ENCODE measurements around the gene ANO2.
"Not testable (repeated sequence)": the region's sequence is repeated elsewhere in the genome, so short reads cannot be mapped to it uniquely, and the experiment has no call there.

The ANO2 gene

DNA sequence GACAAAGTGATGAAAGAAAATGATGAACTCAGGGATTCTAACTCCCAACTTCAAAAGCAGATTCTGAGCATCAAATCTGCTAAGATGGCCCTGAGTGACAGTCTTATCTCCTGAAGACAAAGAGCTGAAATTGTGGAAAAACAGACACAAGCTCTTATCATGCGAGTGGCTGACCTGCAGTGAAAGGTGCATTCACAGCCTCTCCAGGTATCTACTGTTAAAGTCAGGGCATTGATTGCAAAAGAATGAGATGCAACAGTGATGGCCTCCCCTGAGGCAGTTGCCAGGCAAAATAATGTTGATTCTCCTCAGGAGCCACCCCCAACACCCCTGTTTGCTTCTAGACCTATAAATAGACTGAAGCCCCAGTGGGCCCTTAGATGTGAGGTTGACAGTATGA, 126.2 kb downstream of the ANO2 start:
- DNase-seq (ENCODE audit: low read depth in 2 of 2) = not testable (repeated sequence)

DNA sequence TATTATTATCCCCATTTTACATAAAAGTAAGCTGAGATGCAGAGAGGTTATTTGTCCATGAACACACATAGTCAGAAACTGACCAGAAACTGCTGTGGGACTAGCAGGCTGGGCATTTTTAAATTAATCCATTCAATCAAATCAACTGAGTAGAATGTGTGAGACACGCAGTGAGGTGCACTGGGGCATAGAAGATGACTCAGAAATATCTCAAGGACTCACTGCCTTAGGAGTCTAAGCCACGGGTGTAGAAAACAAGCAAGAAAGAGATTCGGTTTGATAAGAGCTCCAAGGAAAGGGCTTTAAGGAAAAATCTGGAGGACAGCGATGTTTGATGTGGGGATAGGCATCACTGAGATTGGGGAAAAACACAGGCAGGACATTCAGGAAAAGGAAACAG, 127.8 kb downstream of the ANO2 start:
- no peak for DNase-seq (ENCODE audit: low read depth in 2 of 2)

DNA sequence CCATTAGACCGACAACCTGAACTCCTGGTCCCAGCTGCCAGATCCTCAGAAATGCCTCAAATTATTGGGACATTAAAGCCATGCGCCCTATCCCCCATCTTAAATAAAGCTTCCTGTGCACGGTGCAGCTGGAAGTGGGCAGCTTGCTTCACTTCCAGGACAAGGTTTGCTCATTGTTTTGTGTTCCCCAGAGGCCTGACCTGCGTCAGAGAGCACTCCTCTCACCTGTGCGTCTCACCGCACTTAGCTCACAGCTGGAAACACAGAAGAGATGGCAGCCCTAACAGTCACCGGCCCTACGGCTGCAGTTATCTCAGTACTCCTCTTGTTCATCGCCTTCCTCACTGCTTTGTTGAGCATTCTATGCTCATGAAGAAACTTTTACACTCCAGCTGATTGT, 135.5 kb downstream of the ANO2 start:
- no peak for DNase-seq (ENCODE audit: low read depth in 2 of 2)

DNA sequence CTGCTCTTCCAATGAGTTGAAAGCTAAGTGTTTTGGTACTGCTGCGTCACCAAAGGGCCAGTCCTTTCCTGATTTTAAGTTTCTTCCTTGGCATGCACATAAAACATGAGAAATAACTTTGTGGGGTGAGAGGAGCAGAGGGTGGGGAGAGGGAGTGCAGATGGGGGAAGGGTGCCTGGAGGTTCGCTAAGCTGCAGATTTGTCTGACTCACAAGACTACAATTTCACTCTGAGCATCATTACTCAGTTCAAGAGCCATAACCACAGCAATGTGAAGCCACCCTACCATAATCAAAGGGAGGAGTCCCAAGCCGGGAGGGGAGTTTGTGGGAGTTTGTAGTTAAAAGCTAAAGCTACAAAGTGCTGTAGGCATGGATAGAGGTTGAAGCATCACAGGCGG, 136.1 kb downstream of the ANO2 start:
- no peak for DNase-seq (ENCODE audit: low read depth in 2 of 2)

DNA sequence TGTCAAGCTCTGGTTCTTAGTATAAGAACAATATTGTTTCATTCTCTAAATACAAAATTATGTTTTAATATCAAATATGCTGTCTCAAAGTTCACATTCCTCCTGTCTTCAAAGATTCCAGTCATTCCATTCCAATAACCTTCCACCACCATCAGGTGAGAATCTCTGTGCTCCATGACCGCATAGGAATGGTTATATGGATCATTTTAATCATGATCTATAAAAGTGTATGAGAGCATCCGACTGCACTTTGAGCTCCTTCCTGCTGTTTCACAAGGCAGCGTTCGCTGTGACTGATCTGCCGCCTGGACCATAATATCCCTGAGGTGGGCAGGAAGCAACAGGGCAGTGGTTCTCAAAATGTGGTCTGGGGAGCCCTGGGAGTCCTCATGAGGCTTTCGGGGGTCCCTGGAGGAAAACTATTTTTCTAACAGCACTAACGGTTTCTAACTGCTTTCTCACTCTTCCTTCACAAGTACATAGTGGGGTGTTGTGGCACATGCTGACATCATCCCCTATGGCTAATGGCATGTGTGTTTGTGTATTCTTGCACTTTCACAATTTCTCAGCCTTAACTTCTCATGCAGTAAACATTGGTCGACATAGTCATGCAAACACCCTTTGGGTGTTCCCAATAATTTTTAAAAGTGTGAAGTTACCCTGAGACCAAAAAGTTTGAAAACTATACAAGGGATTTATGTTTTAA, 137.4 kb downstream of the ANO2 start:
- DNase-seq (ENCODE audit: low read depth in 2 of 2) = no peak

DNA sequence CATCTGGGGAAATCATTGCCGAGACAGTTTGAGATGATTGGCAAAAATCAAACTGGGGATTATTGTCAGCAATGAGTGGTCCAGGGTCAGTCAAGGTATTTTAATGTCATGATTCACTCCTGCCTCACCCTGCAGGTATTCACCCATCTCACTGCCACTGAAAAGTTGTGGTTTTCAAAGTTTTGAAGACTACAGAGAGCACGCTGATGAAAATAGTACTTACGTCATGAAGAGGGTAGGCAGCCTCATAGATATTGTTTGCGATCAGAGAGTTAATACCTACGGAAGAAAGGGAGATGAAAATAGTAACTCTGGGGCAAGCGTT, 138.0 kb downstream of the ANO2 start:
- DNase-seq (ENCODE audit: low read depth in 2 of 2) = no peak

DNA sequence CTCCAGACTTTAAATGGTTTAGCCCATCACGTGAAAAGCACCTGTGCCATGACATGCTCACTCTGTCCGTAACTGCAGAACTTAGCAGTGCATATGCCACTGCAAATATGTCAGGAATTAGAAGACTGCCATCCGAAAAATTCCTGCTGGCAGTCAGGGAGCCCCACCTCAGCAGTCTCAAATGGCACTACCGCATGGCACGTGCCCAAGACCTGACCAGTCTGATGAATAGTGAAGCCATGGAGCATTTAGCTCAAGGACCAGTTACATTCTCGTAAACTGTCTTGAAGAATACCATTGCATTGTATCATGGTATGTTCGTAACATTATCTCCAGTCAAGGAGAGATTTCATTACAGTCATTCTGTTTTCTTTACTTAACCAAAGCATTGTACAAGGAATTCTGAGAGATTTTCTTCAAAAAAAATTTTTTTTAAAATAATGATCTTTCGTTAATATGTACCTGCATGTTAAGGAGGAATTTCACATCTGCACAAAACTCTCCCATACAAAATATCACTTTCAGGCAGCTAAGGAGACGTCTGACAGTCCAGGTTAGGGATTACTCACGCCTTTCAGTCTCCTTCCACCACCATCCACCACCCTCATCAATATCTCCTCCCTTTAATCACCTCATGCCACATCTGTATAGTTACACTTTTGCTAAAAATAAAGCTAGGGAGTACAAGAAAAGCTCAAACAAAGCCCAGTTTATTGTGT, 138.5 kb downstream of the ANO2 start:
- no peak for DNase-seq (ENCODE audit: low read depth in 2 of 2)

DNA sequence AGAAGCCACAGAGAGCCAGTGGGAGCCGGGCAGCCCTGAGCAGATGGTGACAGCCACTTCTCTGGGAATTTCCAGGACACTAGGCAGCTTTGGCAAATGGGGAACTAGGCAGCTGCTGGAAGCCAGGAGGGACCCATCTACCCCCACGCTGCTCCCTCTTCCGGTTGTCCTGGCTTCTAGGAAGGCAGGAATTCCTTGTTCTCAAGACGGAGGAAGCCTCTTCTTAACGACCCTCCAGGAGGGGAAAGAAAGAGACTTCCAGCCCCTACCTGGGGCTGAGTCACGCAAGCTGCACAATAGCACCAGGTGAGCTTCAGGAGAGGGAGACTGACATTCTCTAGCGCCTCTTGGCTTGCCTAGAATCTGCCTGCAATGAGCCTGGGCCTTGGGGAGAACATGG, 141.5 kb downstream of the ANO2 start:
- DNase-seq (ENCODE audit: low read depth in 2 of 2) = no peak

DNA sequence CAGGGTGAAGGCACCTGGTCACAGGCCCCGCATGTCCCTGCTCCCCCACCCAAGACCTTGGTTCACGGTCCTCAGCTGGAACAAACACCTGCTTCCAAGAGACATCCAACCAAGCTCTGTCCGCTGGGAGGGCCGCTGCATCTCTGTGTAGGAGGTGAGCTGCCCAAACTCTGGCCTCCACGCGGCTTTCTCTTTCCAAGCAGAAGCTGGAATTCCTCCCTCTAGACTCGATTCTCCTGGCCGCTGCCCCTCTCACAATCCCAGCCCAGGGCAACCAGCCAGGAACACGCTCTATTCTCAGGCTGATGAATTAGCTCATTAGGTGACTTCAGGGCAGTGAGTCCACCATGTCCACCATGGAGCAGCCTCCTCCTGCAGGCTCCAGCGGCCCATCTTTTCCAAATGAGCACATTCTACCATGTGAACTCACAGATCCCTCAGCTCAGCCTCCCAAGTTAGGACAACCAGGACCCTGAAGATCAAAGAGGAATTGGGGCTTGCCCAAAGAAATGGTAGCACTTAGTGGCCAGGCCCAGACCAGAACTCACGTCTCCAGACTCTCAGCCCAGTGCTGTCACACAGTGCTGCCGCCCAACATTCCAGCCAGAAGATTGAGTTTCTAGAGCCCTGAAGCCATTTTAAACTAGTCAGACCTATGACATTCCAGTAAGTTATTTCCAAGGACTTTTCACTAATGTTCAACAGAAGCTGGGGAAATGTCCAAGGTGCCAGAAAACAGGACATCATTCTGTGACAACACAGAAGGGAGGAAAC, 146.6 kb downstream of the ANO2 start:
- no peak for DNase-seq (ENCODE audit: low read depth in 2 of 2)

DNA sequence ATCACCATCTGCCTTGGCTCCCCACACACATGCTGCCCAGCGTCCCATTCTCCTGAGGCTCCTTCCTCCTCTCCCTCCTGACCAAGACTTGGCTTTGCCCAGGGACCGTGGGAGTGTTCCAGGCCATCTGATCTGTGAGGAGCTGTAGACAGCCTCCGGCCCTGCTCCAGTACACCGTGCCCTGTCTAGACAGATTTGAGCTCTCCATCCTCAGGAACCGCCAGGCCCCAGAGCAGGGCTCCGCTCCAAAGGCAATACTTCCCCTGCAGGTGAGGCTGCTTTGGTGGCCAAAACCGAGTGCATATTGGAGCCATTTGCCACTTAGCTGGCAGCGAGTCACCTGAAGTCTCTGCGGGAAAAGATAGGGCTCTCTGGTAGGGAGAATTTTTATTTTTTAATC, 147.4 kb downstream of the ANO2 start:
- DNase-seq (ENCODE audit: low read depth in 2 of 2) = no peak

DNA sequence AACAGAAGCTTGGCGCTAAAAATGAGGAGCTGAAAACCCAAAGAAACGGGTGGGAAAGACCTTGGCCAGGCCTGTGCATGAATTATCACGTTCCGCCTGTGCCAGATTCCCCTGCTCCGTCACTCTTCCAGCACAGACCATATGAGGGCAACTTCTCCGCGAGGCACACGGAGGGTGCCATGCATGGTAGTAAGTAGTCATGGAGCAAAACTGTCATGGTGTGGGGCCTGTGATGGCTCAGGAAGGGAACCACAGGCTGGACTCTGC, 148.2 kb downstream of the ANO2 start:
- DNase-seq (ENCODE audit: low read depth in 2 of 2) = no peak

DNA sequence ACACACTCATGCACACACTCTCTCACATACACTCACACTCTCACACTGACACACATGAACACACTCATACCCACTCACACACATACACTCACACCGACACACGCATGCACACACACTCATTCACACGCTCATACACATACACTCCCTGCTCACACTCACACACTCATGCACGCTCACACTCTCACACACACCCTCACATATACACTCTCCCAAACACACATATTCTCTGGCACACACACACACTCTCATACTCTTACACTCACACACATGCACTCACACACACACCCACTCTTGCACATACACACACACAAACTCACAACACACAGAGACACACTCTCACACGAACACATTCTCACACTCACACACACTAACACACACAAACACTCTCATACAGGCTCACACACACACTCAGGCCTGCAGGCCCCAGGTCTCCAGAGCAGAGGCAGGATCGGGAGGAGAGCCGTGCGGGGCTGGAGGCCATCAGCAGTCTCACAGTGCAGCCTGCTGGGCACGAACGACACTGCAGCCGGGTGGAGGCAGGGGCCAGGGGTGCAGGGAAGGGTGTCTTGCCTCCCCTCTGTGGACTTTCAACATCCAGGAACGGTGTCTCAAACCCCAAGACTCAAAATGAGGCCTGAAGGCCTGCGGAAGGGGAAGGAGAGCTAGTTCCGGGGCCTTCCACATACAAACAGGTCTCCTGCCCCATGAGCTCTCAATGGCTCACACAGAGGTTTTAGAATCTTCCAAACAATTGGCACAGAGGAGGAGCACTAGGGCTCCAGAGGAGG, 148.7 kb downstream of the ANO2 start:
- no peak for DNase-seq (ENCODE audit: low read depth in 2 of 2)

DNA sequence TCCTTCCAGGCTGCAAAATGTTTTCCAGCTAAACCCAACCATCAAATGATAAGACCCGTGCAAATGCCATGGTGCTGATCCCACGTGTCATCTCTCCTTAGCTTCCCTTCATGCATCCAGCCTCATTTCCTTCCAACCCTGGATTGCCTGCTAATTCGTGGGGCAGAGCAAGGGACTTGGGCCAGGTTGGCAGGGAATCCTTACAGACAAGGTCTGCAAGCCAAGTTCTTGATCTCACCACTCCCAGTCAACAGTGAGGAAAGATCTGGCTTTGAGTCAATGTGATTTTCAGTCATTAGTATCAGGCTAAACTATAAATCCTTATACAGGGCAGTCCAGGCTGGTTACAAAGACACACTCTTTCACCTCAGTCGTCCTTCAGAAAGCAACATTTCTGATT, 150.9 kb downstream of the ANO2 start:
- DNase-seq (ENCODE audit: low read depth in 2 of 2) = no peak

DNA sequence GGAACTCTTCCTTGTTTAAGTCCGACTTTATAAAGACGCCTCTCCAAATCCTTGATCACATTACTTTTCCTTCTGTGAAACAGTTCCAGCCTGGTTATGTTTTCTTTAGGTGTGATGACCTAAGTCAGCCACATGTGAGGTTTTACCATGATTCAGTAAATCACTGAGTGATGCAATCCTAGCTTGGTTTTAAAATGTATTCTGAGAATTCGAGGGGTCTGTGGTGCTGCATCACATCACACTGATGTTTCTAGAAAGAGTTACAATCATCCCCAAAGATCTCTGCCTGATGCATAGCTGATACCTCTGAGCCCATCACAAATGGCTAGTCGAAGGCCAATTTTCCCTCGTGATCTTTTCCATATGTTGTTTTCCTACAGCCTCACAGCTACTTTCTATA, 152.7 kb downstream of the ANO2 start:
- DNase-seq (ENCODE audit: low read depth in 2 of 2) = no peak

DNA sequence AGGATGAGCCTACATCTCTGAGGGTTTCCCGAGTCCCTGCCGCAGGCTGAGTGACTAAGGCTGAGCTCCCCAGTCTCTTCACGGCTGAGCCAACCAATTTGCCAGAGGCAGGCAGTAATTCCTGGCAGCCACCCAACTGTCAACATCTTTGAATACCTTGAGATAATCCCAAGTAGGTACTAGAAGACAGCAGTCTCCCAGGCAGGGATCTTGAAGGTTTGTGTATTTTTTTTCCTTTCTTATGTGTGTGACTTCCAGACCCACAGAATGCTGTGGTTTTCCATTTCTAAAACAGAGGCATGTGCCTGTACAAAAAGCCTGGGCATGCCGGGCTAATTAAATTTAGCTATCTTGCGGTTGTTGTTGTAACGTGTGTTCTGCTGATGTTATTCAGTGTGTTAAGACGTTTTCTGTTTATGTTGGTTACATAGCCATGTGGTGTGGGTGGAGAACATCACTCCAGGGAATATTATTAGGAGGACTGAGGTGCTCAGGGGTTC, 155.5 kb downstream of the ANO2 start:
- no peak for DNase-seq (ENCODE audit: low read depth in 2 of 2)

DNA sequence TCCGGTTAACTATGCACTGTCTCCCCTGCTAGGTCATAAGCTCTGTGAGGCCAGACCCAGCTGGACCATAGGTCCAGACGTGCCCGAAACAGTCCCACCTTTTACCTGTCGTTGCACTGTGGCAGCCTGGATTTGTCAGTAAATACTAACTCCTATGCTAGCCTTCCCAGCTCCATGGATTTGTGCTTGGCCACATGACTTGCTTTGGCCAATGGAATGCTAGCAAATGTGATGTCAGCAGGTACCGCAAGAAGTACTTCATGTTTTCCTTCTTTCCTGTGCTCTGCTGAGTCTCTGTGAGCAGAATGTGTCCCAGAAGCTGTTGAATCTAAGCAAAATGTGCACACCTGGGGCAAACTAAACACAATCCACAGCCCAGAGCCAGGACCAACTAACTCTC, 157.2 kb downstream of the ANO2 start:
- DNase-seq (ENCODE audit: low read depth in 2 of 2) = no peak

DNA sequence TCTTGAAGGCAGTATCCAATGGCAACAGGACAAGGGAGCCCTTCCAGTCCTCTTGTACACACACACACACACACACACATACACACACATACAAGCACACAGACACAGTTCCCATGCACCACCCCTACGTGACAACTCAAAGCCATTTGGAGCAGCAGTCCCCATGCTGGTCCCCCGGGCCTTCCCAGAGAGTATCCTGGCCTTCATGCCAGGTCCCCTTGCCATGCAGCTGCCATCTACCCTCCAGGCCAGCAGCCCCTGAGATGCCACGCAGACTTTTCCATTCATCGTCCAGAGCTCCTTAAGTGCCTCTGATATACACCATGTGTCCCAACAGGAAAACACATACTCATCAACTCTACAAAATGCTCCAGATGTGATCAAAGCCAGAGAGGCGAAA, 159.5 kb downstream of the ANO2 start:
- no peak for DNase-seq (ENCODE audit: low read depth in 2 of 2)

DNA sequence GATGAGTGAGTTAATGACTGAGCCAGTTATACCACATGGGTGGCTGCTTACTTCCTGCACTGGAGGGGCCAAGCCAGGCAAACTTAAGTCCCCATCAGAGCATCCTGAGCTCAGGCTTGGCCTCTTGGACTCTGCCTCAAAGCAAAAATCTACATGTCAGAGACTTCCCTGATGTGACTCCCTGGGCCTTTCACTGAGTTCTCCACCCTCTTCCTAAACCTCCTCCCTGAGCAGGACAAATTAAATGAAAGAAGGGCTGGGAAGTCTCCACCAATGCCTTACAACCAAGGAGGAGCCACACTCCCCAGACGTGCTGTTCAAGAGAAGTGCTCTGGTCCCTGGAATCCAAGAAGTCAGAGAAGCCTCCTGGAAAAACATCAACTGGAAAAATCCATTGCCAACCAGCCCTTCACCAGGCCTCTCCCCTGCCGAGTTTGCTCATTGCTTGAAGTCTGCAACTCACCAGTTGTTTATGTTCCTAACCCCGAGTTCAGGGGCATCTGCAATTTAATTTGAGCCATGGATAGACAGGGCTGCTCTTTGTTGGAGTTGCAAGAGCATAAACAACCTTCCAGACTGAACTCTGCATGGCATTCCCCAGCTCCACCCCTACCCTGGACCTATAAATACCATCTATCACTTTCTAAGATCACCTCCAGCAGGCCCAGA, 160.5 kb downstream of the ANO2 start:
- no peak for DNase-seq (ENCODE audit: low read depth in 2 of 2)

DNA sequence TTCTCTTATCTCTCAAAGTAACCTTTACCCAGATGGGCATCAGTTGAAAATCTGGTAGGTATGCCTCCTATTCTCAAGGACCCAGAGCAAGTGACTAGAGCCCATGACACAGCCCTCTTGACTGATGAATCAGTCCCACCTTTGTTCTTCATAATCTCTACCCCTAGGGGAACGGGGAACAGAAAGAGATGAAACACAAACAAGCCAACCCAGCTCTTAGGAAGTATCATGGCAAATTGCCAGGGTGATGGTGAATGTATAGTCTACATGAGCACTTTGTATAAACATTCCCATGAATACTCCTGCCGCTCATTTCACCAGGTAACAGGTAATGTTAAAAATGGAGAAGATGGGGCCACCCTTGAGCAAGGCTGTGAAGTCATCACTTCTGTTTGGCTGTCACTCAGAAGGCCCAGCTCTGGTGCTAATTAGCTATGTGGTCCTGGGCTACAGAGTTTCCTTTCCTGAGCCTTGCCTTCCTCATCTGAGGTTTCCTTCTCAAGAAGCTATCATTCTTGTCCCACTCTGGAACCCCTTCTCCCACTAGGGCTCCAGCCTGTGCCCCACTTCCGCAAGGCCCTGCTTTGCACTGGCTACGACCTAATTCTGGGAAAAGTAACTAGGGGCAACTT, 161.7 kb downstream of the ANO2 start:
- DNase-seq (ENCODE audit: low read depth in 2 of 2) = no peak

DNA sequence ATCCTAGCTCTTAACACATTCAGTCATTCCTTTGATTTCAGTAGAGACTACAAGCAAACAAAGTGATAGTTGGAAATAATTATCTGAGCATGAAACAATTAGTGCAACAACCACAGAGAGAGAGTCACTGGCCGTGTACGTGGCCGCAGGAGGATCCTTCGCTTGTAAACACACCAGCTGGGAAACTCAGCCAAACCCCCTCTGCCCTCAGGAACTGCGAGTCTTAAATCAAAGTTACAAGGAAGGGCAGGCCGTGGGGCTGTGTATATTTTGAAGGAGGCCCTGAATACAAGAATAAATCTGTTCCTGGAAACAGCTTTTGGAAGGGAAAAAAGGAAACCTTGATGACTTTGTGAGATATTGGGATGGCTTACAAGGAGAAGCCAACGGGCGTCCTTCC, 164.5 kb downstream of the ANO2 start:
- DNase-seq (ENCODE audit: low read depth in 2 of 2) = no peak

DNA sequence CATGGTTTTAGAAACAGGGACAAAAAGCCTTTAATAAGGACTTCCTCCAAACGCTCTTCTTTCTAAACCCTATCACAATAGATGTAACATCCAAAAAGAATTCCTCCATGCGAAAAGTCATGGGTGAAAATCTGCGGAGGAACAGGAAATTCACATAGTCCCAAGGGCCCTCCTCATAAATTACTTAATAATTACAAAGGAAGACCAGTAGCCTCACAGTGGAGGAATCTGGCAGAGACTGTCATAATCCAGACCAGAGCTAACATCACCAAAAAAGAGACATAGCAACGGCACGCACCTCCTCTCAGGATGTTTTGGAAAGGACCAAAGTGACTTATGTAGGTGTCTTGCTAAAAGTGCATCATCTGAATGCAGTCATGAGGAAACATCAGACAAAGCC, 165.7 kb downstream of the ANO2 start:
- no peak for DNase-seq (ENCODE audit: low read depth in 2 of 2)

Measured in stimulated activated CD8-positive, alpha-beta memory T cell treated with anti-CD3 and anti-CD28 coated beads, Interleukin-15, amount 100 ng/mL, for 4 hours (primary cell).